ENCODE data around the gene LMNTD1.
A peak's percentile ranks its signal among the peaks of the same experiment; 100 is the strongest.

The LMNTD1 gene

DNA sequence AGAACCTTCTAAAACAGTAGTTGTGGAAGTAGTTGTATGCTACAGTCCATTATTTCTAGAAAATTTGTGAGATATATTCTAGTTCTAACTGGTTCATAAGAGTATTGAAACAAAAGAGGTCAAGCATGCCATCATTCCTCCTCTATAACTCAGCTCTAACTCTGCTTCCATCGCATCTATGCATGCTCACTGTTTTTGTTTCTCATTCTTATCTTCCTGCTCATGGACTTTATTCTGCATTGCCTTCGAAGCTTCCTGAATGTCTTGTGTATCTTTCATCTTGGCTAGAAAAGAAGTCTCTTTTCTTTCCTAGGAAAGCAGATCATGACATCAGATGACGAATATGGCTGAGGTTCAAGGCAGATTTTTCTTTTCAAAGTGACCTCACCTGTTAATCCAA, 402 bp downstream of the LMNTD1 start:
- DNase-seq (ENCODE audit: low spot score) = no peak

GRCh38 chr12:25550186-25550585, 2.9 kb downstream of the LMNTD1 start:
- peak; percentile 22 for DNase-seq (ENCODE audit: low spot score)

GRCh38 chr12:25549120-25549519, 4.0 kb downstream of the LMNTD1 start:
- no peak for DNase-seq (ENCODE audit: low spot score)

GRCh38 chr12:25546318-25546717, 6.8 kb downstream of the LMNTD1 start:
- DNase-seq (ENCODE audit: low spot score) = no peak

GRCh38 chr12:25533150-25533549, 19.9 kb downstream of the LMNTD1 start:
- DNase-seq (ENCODE audit: low spot score) = no peak

GRCh38 chr12:25531502-25532052, 21.5 kb downstream of the LMNTD1 start:
- no peak for DNase-seq (ENCODE audit: low spot score)

DNA sequence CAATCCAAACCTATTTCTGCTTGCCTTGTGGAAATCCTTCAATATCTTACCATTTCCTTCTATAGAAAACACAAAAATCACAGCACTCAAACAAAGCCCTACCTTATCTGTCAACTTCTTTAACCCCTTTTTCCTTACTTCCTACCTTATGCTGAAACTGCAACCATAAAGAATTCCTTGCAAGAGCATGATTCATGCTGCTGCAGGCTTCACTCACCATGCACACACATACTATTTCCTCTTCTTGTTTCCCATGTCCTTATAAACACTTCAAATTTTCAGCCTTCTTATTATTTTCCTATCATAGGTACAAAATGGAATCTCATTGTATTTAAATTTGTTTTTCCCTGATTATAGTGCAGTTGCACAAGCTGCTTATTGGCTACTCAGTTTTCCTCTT, 23.3 kb downstream of the LMNTD1 start:
- DNase-seq (ENCODE audit: low spot score) = no peak

DNA sequence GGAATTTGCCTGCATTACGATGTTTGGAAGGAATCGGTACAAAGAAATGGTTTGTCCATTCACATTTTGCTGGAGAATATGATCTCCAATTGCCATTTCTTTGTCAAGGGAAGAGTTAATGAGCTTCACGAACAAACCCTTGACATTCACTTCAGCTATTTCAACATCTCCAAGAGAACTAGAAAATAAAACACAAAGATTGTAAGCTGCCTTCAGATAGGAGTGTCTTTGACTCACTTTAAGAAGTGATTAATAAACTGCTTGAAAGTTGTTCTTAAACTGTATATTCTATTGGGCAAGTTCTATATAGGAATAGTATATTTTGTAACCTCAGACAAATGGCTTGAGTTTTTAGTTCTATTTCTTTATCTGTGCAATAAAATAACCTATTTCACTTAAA, 26.3 kb downstream of the LMNTD1 start:
- DNase-seq (ENCODE audit: low spot score) = no peak

GRCh38 chr12:25524366-25524765, 28.7 kb downstream of the LMNTD1 start:
- DNase-seq (ENCODE audit: low spot score) = no peak

DNA sequence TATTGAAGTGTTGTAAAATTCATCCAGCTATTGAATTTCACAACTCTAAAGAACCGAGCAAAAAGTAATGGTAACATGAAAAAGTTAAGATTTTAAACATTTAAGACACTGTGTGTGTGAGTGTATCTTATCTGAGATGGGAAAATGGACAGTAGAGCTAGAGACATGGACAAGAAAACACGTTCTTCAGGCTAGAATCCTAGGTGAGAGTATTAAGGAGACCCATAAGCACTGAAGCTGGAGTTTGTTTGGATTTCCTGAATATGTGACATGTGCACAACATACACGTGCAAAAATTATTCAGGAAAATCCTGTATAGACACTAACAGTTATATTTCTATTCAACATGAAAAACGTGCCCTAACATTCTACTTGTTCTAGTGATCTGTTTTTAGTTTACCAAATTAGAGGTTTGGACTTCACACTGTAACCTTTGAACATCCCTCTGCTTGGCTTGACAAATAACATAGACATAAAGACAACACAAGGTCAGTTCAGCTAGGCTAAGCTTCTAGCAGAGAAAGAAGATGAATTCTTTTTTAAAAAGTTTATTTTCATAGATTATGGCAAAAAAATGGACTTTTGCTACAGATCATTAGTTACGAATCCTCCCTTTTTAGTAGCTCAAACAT, 31.3 kb downstream of the LMNTD1 start:
- DNase-seq (ENCODE audit: low spot score) = no peak

GRCh38 chr12:25518512-25518911, 34.6 kb downstream of the LMNTD1 start:
- DNase-seq (ENCODE audit: low spot score) = peak; percentile 71

GRCh38 chr12:25504744-25505143, 48.3 kb downstream of the LMNTD1 start:
- no peak for DNase-seq (ENCODE audit: low spot score)

DNA sequence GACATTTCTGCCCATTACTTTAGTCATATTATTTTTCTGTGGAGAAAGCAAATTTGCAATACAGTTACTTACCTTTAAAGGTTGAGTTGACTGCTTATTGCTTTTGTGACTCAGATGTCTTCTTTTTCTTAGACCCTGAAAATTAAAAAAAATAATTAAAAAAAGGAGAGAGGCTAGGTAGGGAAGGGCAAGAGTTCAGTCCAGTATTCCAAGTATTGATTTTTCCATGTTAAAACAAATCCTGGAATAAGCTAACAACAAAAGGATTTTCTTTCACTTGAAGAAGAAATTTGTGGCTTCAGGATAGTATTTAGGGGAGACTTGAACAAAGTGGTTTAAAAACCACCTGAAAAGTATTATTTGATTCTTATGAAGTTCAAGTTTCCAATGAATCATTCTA, 49.4 kb downstream of the LMNTD1 start:
- no peak for DNase-seq (ENCODE audit: low spot score)

DNA sequence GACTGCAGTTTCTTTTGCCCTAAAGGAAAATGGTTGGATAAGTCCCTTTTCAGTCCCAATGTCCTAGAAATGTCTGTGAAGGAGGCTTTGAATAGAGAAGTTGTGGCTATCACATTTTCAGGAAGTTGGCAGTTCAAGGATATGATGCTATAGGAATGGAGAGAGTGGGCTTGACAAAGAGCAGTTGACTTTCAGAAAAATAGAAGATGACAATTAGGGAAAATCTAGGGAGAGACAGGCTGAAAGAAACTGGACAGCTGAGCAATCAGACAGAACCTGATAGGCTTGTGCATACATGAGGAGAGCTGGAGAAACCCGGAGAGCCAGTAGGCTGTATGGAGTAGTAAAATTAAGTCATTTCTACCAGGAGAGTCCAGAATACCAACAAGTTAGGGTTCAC, 50.5 kb downstream of the LMNTD1 start:
- DNase-seq (ENCODE audit: low spot score) = no peak

GRCh38 chr12:25502118-25502517, 51.0 kb downstream of the LMNTD1 start:
- no peak for DNase-seq (ENCODE audit: low spot score)

- DNase-seq (ENCODE audit: low spot score) = no peak
Observed at GRCh38 chr12:25501549-25501948, 51.5 kb downstream of the LMNTD1 start.

DNA sequence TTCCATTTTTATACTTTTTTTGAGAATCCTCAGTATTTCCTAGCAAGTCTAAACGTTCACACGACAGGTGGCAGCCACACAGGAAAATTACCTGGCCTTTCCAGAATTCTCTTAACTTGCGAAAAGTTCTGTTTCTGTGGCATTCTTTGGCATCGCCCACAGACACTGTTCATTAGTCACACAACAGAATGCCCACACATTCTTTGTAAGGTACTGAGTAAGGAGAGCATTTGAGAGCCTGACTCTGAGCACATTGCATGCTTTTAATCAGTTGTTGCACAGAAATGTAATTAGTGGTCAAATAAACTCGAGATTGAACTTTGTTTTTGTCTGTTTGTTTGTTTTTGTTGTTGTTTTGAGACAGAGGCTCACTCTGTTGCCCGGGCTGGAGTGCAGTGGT, 52.4 kb downstream of the LMNTD1 start:
- no peak for DNase-seq (ENCODE audit: low spot score)

DNA sequence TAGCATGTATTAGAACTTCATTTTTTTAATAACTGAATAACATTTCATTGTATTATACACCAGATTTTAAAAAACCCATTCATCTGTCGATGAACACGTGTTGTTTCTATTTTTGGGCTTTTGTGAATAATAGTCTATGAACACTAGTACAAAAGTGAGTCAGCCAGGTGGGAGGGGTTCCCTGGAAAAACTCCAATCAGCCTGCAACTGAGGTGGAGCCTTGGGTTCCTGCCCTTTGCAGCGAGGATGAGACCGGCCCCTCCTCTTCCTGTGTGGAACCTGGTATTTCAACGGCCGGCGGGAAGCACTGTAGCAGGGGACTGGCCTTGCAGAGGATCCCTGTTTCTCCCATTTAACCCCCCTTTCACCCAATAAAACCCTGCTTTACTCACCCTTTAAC, 56.1 kb downstream of the LMNTD1 start:
- DNase-seq (ENCODE audit: low spot score) = no peak

DNA sequence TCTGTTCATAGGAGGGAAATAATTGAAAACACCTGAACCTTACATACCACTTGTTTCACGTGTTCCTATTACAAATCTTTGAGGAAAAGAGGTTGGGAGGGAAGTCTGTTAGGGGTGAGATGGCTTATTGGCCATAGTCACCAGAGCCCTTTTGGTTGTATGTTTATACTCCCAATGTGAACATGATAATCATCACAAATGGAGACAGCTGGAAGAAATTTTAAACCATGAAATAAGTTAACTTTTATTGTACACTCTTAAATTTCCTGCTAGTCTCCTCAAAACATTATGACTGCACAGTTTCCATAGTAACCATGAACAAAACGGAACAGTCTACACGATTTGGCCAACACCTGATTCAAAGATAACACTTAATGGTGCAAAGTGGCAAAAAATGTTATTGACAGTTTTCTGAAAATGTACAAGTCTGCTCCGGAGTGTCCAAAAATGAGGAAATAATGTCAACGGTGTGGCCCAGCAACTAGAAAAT, 56.9 kb downstream of the LMNTD1 start:
- no peak for DNase-seq (ENCODE audit: low spot score)

DNA sequence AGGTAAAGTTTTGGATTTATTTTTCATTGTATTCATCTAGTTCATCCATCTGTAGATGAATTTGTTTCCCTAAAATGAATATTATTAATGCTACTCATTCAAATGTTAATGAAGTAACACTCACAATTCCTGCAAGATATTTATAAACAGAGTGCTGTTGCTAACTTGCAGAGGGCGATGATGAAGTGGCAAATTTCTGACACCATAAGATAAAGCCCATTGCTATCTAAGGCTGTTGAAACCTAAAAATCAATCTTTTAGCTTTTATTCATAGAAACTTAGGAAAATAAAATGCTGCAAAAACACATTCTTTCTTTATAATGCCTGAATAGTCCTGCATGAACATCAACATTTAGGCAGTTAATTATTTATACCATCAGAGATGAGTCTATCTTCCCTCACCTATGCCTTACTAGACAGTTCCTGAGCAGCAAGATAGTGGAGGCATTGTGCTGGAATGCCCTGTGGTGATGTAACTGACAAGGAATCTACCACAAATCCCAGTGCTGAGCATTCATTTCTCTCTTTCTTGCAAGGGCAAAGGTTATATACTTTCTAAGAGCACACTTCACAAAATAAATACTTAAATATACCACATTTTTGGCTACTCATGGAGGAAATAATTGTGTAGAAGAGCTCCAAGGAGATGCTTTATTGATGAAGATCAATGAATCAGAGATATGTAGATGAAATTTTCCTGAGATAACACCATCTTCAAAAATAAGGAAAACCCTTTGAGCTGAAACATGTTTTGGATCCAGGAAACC, 57.6 kb downstream of the LMNTD1 start:
- peak; percentile 72 for DNase-seq (ENCODE audit: low spot score)

DNA sequence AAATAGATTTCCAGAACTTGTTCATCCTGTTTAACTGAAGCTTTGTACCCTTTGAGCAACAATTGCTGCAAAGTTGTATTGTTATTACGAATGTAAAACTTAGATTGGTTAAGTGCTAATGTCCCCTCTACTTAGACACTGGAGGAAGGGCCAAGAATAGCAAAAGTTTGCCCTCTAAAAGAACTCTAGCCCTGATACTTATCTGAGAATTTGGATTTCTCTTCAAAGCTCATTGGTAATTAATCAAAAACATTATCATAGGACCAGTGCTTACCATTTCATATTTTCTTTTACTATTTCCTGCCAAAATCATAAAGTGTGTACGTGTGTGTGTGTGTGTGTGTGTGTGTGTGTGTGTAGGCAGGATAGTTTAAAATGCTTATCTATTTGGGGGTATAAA, 58.2 kb downstream of the LMNTD1 start:
- no peak for DNase-seq (ENCODE audit: low spot score)

DNA sequence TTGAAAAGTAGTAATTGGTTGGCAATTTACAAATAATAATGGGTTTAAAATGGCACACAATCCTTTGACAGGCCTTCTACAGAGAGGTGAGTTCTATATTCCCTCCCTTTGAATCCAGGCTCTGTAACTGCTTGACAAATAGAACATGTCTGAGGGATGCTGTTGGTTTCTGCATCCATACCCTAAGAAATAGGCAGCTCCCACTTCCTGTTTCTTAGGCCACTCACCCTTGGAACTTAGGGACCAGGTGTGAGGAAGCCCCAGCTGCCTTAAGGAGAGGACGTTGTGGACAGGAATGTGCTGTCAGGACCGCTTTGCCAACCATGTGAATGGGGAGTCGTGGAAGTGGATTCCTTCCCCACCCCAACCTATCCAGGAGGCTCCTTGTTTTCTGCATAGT, 59.4 kb downstream of the LMNTD1 start:
- no peak for DNase-seq (ENCODE audit: low spot score)
